HG03108 (cell line): ENCODE measurements around the gene P2RX6.
"Not testable (repeated sequence)": the region's sequence is repeated elsewhere in the genome, so short reads cannot be mapped to it uniquely, and the experiment has no call there.

Experiments
- ATAC-seq: cut with Tn5 transposase; IDR thresholded peaks from one replicate; pipeline ENCODE4 v1.9.1; 2021; ENCODE audit warnings: moderate library complexity; ENCODE audit not compliant: unreplicated experiment

P2RX6 gene

GRCh38 chr22:21014726-21015465 is at the start of gene P2RX6:
TSS of gene P2RX6 (plus strand) at chr22:21015165. CDS start at chr22:21015175, 10 bp downstream.
- ATAC-seq = no peak

GRCh38 chr22:20965888-20966855 is 48.8 kb upstream of the P2RX6 start:
- no peak for ATAC-seq

DNA sequence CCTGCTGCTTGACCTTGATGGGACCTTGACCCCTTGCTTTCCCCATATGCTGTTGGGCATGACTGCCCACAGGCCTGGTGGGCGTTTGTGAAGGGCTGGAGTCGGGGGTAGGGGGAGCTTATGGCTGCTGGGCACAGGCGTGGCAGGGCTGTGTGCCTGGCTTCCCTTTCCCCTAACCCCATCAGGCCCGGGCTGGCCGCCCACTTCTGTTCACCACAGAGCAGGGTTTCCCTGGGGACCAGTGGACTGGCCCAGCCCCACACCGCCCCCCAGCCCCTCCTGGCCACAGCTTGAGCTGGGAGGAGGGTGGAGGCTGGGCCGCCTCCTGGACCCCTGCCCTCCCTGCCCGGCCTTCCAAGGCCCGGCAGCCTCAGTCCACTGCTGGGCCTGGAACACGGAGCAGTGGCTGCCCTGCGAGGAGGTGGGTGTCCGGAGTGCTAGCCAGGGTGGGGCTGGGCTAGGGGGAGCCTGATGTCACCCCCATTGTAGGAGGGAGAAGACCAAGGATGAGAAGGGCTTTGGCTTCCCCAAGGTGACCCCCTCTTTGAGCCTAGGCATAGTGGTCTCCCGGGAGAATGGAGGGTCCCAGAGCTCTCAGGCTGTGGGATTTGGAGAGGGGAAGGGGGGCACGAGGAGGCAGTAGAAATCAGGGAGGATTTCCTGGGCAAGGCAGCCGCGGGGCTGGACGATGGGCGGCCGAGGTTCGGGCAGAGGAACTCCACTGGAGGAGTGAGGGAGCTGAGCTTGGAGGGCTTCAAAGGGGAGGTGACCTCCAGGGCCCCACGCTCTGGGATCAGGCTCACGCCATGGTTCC is 47.9 kb upstream of the P2RX6 start, which contains the start of gene AIFM3:
Gene AIFM3 (plus strand): TSS at position 373 of the 814 bp plus-strand sequence. CDS start 690 bp downstream, outside the sequence.
- no peak for ATAC-seq

DNA sequence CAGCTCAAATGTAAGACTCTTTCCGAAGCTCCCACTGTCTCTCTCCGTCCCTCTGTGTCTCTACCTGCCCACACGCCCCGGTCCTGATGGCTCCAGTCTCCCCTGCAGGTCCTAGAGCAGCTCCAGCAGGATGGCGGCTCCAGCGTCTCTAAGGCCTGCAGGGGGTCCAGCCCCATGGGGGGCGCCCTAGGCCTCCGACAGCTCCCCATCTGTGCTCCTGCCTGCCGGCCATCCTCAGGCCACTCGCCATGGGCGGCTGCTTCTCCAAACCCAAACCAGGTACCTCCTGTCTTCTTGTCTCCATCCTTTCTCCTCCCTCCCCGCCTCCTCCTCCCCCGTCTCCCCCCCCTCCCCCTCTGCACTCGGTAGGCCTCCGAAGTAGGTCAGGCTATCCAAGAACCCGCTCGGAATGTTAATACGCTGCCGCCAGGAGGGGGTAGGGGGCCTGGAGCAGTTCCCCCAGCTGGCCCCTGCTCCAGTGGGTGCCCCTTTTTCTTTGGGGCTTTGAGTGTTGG is 47.2 kb upstream of the P2RX6 start:
- ATAC-seq = no peak

GRCh38 chr22:20968281-20968977 is 46.5 kb upstream of the P2RX6 start:
- ATAC-seq = no peak

DNA sequence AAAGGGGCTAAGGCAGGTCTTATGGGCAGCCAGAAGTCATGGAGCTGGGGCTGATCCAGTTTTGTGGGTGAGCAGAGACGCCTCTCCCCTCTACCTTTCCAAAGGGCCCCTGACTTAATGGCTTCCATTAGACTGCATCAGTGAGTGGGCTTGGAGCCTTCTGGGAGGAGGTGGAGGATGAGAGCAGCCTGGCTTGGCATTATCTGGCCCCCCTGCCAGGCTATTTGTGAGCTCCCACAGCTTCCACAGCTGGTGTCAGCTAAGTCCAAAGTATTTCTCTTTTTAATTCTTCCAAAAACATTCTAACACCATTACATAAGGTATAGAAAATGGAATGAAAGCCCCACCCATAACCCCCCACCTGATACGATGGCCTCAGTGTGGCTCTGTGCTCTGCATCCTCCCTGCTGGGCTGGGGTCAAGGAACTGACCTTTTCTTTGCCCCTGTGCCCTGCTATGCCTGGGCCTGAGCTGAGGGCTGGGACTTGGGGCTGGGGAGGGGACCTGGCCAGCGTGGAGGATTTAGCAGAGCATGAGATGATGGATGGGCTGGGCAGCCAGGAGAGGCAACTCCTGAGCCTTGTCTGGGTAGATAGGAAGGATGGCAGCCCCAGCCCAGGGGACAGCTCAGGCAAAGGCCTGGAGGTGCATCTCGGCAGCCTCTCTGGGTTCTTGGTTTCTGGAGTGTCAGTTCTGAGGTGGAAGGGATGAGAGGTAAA is 43.9 kb upstream of the P2RX6 start:
- ATAC-seq = no peak

DNA sequence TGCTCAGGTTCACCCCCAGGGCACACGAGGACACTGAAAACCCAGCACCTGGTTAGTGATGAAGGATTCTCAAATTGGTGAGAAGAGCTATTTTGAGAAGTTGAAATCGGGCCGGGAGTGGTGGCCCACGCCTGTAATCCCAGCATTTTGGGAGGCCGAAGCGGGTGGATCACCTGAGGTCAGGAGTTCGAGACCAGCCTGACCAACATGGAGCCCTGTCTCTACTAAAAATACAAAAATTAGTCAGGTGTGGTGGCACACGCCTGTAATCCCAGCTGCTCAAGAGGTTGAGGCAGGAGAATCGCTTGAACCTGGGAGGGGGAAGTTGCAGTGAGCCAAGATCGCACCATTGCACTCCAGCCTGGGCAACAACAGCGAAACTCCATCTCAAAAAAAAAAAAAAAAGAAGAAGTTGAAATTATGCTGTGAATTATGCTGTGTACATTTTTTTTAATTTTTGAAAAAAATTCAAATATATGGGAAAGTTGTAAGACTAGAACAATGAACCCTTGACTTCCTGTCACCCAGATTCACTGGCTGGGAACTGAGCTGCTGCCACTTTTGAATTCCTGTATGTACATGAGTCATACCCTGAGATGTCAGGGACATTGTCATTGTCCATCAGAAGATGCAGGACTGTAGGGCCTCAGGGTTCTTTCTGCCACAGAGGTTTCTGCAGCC is 42.8 kb upstream of the P2RX6 start:
- not testable (repeated sequence) for ATAC-seq

DNA sequence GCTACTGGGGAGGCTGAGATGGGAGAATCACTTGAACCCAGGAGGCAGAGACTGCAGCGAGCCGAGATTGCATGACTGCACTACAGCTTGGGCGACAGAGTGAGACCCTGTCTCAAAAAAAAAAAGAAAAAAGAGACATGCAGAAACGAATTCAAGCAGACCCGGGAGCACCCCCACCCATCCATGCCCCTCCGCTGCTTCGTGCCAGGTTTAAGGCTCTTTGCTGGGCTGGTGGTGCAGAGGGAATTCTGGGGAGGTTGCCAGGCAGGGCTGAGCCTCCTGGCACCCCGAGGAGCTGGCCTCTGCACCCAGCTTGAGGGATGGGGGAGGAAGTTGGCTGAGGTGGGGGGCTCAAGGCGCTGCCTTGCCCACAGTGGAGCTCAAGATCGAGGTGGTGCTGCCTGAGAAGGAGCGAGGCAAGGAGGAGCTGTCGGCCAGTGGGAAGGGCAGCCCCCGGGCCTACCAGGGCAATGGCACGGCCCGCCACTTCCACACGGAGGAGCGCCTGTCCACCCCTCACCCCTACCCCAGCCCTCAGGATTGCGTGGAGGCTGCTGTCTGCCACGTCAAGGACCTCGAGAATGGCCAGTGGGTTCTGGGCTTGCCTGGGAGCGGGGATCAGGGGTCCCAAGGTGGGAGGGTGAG is 41.9 kb upstream of the P2RX6 start:
- ATAC-seq = no peak

GRCh38 chr22:20973634-20974286 is 41.2 kb upstream of the P2RX6 start:
- ATAC-seq = no peak

DNA sequence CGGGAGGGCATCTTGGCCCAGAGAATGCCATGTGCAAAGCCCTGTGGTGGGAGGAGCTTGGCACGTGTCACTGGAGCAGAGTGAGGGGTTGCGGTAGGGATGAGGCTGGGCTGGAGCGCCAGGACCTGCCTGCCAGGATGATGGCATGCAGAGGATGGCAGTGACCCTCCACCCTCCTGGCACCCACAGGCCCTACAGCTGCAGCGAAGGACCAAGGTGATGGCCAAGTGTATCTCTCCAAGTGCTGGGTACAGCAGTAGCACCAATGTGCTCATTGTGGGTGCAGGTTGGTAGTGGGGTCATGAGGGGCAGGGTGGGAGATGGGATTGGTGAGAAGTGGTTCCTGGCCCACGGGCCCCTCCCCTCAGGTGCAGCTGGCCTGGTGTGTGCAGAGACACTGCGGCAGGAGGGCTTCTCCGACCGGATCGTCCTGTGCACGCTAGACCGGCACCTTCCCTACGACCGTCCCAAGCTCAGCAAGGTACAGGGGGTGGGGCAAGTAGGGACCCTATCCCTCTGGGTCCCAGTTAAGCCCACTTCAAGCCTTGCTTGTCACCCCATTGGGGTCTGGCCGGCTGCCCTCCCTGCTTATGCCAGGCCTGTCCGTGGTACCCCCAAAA is 40.5 kb upstream of the P2RX6 start:
- no peak for ATAC-seq

DNA sequence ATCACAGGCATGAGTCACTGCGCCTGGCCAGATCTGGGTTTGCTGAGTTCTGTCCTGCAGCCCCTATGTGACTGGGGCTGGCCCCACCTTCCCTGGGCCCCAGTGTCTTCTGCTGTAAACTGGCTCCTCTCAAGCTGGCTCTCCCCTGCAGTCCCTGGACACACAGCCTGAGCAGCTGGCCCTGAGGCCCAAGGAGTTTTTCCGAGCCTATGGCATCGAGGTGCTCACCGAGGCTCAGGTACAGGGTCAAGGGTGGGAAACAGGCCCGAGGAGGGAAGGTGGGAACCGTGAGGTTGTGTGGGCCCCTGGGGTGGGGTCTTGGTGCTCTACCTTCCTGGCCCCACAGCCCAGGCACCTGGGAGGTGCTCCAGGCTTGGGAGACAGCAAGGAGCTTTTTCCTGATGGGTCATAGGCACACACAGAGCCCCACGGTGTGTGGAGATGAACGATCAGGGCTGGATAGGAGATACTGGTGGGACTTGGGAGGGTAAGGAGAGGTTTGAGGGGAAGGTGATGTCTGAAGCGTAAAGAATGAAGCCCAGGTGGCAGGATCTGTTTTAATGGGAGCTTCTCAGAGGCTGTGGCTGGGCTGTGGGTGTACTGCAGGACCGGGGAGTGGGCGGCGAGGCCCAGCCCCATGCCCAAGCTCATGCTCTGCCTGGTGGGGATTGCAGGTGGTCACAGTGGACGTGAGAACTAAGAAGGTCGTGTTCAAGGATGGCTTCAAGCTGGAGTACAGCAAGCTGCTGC is 39.2 kb upstream of the P2RX6 start:
- no peak for ATAC-seq

GRCh38 chr22:20976291-20976877 is 38.6 kb upstream of the P2RX6 start:
- no peak for ATAC-seq

GRCh38 chr22:20977019-20977418 is 37.9 kb upstream of the P2RX6 start:
- ATAC-seq = no peak

- ATAC-seq = no peak
Observed at GRCh38 chr22:20977516-20978170, 37.3 kb upstream of the P2RX6 start.

DNA sequence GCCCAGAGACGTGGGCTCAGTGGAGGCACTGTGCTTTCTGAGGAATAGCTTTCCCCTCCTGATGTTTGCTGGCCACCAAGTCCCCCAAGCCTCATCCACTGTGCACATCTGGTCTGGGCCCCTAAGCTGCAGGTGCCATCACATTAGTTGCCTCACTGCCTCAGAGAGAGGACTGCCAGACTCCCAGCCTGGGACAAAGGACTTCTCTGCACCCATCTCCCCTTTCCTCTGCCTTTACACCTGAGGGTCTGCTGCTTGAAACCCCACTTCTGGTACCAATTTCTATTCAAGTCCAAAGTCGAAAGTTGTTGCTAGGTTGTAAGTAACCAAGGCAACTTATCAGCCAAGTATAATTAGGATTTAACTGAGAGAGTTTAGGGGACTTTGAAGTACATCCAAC is 36.5 kb upstream of the P2RX6 start:
- ATAC-seq = no peak
